Epidermal melanocyte (primary cell): ENCODE results near the gene CCDC7.
"Not testable (repeated sequence)": the region's sequence is repeated elsewhere in the genome, so short reads cannot be mapped to it uniquely, and the experiment has no call there.

Experiments used
- DNase-seq: peaks from one replicate; pipeline ENCODE4 v3.0.0; 2011; ENCODE audit warnings: low spot score; ENCODE audit not compliant: insufficient read length

Gene CCDC7

DNA sequence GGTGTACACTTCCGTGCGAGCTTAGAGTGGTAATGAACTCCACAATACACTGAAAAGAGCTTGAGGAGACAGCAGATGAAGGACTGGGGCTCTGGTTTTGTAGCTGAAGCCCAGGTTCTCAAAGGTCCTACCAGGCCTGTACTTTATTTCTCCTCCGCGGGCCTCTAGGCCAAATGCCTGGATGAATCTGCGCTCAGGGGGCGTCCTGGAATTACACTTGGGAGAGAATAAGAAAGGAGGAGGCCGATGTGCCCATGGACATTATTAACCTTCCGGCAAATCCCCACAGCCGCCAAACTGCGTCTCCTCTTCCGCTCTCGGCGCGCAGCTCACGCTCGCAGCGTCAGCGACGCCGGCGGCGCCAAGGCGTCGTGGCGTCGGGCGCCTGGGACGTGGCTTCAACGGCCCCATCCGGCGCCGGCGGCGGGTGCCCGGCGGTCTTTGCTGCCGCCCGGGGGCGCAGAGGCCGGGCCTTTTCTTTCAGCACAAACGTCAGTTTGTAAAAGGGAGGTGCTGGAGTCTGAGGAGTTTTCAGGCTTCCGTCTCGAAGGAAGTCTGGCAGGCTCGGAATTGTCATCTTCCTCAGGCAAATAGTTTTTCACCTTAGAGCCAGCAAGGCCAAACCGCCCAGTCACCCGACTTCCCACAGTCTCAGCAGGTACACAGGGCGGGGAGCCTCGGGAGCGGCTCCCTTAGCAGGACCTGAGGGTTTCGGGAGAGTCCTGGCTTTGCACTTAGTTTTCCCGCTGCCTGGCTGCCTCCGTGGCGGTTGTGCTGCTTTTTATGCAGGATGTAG, at the start of gene CCDC7:
CCDC7 (plus strand) TSS at position 401 of the 796 bp plus-strand sequence. CDS start 5,503 bp downstream, outside the sequence.
- DNase-seq, result peak; percentile 35

DNA sequence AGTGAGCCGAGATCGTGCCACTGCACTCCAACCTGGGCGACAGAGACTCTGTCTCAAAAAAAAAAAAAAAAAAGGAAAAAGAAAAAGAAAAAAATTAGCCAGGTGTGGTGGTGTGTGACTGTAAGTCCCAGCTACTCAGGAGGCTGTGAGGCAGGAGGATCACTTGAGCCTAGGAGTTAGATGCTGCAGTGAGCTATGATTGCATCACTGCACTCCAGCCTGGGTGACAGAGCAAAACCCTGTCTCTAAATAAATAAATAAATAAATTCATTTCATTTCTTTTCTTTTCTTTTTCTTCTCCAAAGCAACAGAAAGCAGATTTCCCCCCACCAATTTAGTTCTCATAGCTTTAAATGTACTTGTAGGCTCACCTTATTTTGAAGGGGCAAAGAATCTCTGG, 48.8 kb upstream of the CCDC7 start:
- DNase-seq, result not testable (repeated sequence)

DNA sequence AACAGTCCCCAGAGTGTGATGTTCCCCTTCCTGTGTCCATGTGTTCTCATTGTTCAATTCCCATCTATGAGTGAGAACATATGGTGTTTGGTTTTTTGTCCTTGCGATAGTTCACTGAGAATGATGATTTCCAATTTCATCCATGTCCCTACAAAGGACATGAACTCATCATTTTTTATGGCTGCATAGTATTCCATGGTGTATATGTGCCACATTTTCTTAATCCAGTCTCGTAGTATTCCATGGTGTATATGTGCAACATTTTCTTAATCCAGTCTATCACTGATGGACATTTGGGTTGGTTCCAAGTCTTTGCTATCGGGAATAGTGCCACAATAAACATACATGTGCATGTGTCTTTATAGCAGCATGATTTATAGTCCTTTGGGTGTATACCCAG, 46.2 kb upstream of the CCDC7 start:
- DNase-seq, result not testable (repeated sequence)

DNA sequence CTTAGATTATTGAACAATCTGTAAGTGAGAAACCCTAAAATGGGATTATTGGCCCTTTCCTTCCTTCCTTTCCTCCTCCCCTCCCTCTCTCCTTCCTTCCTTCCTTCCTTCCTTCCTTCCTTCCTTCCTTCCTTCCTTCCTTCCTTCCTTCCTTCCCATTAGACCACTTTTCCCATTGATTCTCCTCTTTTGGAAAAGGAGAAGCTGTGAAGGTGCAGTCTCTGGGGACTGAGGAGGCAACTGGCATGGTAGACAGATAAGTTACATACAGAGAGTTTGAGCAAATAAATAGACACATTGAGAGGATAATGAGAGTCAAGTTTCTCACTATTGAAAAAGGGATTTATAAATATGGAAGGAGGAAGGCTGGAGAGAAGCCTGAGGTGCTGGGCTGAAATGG, 45.0 kb upstream of the CCDC7 start:
- no peak for DNase-seq

DNA sequence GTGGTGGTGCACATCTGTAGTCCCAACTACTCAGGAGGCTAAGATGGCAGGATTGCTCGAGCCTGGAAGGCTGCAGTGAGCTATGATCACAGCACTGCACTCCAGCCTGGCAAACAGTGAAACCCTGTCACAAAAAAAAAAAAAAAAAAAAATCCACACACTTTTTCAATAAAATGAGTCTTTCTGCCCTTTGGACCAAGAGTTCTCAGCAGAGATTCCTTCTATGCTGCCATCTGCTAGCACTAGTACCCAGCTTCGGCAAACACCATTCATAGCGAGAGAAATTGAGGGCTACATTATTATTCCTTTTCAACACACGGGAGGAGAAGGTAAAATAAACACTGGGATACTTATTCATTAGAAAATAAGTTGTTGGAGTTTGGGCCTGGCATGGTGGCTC, 43.4 kb upstream of the CCDC7 start:
- no peak for DNase-seq

DNA sequence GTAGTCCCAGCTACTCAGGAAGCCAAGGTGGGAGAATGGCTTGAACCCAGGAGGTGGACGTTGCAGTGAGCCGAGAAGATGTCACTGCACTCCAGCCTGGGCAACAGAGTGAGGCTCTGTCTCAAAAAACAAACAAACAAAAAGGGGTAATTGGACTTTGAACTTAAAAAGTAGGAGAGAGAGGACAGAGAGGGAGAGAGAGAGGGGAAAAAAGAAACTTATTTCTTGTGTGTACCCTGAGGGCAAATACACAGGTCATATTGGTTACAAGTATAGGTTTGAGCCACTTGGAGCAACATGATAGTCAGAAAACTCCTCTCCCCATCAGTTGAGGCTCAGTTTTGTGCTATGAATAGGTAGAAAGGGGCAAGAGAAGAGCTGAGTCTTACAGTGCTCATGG, 42.8 kb upstream of the CCDC7 start:
- DNase-seq, result no peak

DNA sequence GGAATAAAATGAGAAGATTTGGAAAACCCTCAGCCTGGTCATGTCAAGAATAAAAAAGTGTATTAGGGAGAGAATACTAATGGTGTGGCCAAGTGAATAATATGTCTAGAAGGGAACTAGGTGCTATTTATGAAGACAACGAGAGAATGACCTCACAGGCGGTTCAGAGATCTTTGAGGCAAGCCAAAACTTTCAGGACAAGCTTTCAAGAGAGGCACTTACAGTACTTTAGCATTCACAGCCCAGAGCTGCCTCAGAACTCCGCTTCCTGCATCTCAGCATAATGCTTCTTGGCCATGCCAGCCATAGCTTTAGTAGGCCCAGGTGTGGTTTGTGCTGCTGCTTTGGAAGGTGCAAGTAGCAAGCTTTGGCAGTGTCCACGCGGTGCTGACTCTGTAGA, 37.2 kb upstream of the CCDC7 start:
- no peak for DNase-seq

DNA sequence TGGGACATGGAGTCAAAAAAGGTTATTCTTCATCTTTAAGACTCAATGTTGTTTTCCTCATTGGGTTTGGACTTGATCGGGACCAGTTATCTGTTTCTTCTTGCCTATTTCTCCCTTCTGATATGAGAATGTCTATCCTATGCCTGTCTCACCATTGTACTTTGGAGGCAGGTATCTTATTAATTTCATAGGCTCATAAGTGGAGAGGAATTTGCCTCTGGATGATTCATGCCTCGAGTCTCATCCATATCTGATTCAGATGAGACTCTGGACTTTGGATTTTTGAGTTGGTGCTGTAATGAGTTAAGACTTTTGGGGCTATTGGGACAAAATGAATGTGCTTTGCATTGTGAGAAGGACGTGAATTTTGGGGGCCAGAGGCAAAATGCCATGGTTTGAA, 36.2 kb upstream of the CCDC7 start:
- no peak for DNase-seq

DNA sequence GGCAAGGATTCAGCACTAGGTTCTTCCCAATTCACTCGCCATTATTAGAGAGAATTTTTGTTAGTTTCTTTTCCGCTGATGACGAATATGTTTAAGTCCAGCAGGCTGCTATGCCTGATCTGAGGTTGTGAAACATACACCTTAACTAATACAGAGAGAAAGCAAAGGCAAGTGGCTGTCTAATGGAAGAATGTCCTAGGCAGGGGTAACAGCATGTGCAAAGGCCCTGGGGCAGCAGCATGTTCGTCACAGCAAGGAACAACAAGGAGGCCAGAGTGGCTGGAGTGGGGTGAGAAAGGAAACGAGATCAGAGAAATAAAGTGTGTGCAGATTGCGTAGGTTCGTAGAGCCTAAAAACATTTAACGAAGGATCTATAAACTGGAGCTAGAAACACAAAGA, 35.4 kb upstream of the CCDC7 start:
- DNase-seq, result no peak

DNA sequence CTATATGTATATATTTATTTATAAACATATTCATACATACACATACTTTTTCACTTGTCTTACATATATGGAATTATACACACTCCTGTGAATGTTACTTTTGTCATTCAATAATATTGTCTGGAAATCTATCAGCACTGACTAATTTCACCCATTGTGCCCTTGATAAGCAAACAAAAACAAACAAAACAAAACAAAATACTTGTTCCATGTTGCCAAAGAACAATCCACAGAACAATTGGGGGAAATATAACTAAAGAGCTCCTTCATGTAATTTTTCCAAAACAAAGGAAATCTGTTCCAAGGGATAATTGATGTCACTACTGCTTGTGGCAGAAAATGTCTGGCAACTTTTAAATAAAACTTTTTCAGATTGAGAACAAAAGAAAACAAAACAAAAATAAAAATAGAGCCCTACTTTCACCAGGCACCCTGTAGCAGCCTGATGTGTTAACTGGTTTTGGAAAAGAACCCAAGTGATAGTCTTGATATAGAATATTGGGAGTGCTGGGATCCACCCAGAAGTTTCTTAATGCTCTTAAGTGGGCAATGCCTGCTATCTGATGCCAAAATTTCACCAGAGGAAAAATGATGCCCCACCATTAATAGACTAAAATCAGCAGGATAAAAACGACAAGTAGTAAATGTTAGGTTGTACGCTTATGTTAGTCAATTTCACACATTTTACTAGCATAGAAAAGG, 34.0 kb upstream of the CCDC7 start:
- DNase-seq, result no peak

DNA sequence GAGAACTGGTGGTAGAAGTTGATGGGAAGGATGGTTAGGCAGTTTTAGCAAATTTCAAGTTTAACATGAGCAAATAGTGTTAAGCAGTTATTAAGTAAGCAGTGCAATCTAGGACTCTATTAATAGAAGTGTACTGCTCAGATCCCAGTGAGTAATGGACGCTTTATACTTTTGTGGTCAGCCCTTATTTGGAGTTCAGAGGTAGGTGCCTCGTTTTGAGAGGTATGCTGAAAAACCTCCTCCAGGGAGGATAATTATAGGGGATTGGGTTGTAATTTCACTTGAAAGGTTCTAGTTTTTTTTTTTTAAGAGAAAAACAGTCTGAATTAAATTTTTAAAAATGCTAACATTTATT, 33.5 kb upstream of the CCDC7 start:
- DNase-seq, result no peak

DNA sequence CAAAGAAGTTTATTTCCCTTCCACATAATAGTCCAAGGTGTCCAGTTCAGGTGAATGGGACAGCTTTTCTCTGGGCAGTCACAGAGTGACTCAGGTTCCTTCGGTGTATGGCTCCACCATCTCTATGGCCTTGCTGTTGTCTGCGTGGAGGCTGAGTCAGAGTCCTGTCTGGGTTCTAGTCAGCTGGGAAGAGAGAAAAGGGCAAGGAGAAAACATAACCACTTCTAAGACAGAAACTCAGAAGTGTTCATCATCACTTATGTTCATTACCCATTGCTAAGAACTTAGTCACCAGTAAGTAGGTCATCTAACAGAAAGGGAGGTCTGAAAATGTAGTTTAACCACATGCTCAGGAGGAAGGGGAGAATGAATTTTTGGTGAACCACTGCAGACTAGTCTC, 32.4 kb upstream of the CCDC7 start:
- DNase-seq, result no peak

DNA sequence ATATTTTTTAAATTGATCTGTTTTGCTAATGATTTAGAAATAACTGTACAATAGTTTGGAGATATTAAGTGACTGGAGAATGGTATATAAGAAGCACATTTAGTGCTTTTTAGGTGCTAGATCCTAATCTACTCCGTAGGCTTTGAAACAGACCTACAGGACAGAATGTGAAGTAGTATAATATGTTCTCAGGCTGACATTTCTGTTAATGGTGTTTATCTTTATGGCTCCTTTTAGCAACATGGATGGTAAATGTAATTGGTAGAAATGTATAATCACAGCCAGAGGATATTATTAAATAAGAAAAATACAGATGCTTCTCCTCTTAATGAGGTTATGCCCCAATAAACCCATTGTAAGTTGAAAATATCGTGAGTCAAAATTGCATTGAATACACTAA, 30.6 kb upstream of the CCDC7 start:
- no peak for DNase-seq

DNA sequence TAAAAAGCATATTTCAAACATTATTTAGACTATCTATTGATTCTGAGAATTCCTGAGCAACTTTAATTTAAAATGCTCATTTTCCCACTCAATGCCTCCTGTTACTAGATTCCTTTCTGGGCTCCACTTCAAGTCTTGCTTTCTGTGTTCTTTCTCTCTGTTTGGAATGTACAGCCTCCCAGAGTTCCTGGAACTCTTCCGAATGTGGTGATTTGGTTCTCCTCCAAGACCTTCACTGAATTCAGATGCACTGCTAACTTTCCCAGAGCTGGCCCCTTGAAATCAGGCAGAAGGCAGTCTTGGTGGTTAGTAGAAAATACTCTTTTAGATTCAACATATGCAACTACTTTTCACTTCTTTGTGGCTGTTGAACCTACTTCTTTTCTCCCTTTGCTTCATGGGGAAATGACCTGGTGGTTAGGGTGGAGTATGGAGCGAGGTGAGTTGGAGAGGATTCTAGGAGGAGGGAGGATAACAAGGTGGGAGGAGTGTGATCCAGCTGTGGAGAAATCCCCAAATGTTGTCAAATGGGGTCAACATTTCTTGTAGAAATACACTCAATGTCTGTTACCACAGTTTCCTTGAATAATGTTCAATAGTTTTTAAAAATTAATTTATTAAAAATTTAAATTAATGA, 27.9 kb upstream of the CCDC7 start:
- DNase-seq, result peak; percentile 36

DNA sequence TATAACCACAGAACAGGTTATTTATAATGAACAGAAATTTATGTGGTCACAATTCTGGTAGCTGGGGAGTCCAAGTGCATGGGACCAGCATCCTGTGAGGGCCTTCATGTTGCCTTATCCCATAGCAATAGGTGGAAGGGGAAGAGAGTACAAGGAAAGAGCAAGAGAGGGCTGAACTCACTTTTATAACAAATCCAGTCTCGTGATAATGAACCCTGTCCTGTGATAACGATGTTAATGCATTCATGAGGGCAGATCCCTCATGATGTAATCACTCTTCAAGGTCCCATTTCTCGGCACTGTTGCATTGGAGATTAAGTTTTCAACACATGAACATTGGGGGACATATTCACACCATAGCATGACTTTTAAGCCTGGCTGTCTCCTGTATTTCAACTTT, 27.4 kb upstream of the CCDC7 start:
- no peak for DNase-seq

DNA sequence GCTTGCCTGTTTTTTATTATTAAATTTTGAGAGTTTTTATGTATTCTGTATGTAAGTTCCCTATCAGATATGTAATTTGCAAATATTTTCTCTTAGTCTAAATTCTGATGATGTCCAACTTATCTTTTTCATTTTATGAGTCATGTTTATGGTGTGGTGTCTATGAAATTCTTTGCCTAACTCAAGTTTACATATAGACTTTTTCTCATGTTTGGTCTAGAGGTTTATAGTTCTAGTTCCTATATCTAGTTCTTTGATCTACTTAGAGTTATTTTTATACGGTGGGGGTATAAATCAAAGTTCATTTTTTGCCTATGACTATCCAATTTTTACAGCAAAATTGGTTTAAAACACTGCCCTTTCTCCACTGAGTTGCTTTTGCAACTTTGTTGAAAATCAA, 26.3 kb upstream of the CCDC7 start:
- no peak for DNase-seq

DNA sequence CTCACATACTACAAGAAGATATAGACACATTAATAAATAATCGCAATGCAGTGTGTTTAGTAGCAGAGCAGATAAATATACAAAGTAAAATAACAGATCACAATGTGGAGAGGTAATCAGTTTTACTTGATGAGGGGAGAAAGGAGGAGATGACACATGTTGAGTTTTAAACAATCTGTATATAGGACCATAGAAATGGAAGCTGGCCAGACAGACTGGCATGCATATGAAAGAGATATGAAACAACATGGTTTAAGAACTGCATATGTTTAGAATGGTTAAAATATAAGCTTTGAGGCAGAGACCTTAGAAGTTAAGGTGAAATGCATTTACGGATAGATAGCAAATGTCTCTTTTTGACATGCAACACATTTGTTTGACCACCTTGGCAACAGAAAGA, 19.8 kb upstream of the CCDC7 start:
- DNase-seq, result no peak

DNA sequence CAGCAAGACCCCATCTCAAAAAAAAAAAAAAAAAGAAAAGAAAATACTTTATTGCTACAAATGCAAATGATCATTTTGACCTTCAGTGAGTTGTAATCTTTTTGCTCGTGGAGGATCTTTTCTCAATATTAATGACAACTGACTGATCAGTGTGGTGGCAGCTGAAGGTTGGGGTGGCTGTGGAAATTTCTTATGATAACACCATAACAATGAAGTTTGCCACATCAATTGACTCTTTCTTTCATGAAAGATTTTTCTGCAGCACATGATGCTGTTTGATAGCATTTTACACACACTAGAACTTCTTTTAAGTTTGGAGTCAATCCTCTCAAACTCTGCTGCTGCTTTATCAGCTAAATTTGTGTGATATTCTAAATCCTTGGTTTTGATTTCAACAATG, 12.4 kb upstream of the CCDC7 start:
- no peak for DNase-seq

DNA sequence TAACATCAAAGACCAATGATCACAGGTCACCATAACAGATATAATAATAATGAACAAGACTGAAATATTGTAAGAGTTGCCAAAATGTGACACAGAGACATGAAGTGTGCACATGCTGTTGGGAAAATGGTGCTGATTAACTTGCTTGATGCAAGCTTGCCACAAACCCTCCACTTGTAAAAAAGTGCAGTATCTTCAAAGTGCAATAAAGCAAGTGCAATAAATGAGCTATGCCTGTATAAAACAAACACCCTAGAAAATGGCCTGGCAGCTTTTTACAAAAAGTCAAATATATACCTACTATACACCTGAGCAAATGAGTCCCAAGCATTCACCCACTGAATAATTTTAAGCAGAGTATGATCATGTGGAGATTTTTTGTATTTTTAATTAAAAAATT, 9.7 kb upstream of the CCDC7 start:
- no peak for DNase-seq

DNA sequence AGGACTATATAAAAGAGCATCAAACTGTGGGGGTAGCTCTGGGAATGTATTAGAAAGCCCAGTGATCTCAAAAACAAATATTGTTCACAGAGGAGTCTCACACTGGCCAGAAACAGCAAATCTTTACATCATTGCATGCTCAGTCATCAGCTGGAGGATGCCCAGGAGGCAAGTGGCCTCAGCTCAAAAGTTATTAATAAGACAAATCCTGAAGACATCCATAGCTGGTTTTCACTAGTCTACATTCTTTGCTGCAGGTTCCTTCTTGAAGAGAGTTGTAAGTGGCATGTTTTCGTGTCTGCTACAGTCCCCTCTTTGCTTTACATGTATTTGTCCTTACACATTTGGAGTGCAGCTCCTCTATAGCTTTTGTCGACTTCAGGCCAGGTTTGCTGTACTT, 8.6 kb upstream of the CCDC7 start:
- no peak for DNase-seq

DNA sequence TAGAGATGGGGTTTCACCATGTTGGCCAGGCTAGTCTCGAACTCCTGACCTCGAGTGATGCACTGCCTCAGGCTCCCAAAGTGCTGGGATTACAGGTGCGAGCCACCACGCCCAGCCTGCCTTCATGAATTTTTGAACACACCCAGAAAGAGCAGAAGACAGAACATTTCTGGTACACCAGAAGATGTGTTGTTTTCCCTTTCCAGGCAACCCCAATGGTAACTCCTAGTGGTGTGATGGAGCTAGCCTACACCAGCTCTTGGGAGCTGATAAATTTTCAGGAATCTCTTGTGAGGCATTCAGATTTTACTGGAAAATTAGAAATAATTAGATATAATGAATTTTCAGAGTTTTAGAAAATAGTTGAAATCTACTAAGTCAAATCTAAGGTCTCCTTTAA, 904 bp upstream of the CCDC7 start:
- DNase-seq, result no peak

DNA sequence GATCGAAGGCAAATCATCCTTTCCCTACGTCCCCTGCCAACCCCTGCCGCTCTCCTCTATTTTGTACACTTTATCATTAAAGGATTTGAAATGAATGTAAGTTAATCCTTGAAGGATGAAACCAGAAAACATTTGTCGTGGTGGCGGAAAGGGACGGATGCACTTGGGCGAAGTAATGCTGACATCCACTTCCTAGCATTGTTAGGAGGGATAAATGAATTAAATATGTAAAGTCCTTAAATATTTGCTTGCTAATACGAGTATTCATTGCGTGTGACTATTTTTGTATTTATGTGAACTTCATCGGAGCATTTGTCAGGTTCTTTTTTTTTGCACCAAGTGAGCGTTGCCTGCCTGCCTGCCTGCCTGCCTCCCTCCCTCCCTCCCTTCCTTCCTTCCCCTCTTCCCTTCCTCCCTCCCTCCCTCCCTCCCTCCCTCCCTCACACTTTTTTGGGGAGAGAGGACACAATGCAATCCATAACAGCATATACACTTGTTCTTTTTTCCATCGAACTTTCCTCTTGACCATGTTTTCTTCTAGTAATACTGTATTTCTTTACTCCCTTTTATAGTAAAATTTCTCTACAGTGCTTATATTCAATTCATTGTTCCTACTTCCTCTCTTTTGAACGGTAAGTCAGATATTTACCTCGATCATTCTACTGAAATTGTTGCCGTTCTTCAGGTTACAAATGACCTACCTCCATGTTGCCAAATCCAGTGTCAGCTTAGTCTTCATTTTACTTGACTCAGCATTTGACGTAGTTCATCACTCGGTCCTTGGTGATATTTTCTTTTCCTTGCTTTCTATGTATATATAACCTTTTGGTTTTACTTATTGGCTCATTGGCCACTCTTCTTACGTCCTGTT, 831 bp downstream of the CCDC7 start:
- no peak for DNase-seq
